ENCODE results near the gene OSBPL3. TPM values are rescaled to one million over a fixed set of nuclear protein-coding genes. Genes with fewer than 3 reads are reported as not detected.

The OSBPL3 gene
- total RNA-seq, 1 experiment from 2014 or later, result 8.6 TPM

DNA sequence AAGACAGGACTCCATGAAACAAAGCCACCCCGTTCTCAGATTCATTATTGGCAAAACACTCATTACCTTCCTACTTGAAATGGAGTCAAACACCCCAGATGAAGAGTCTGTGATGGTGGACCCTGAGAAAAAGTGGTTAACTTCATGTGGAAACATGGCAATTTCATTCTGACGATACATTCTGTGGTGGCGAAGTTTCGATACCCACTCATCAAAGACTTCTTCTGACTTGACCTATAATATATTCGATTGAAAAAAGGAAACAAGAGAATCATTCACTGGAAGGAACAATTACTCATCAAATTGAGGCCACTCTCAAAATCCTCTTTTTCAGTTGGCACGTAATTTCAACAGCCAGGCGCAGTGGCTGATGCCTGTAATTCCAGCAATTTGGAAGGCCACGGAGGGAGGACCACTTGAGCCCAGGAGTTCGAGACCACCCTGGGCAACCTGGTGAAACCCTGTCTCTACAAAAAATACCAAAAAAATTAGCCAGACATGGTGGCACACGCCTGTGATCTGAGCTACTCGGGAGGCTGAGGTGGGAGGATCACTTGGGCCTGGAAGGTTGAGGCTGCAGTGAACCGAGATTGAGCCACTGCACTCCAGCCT, 113.9 kb downstream of the OSBPL3 start:
- Mint-ChIP-seq H3K27ac (no peak overlapping the region), H3K9me3 (no peaks in the 10 kb centered on the region), H3K4me3 (no peak overlapping the region), H3K36me3 (ENCODE audit: insufficient read depth in 1 of 3, low read depth in 3 of 3) (peaks cover 5 to 13% (median 11%) of the 10 kb centered on the region in 3 experiments), H3K4me1 (peaks cover 4 to 5% of the 10 kb centered on the region in 2 experiments), H3K27me3 (ENCODE audit: low read depth) (no peaks in the 10 kb centered on the region)
- Histone ChIP-seq H3K79me2 (ENCODE audit: insufficient read depth, low read length) (no peaks in the 10 kb centered on the region), H3K14ac (ENCODE audit: insufficient read depth, low read length) (no peak overlapping the region), H2BK12ac (ENCODE audit: insufficient read length, low read depth, low read length) (no peak overlapping the region), H4K91ac (ENCODE audit: insufficient read length, low read depth, low read length) (no peak overlapping the region), H3K56ac (ENCODE audit: insufficient read length, low read depth, low read length) (no peak overlapping the region), H2BK120ac (ENCODE audit: low read depth, low read length, poor library complexity, severe bottlenecking) (no peak overlapping the region), H2BK15ac (ENCODE audit: low read depth, low read length) (no peak overlapping the region), H3T11ph (ENCODE audit: low read length) (no peak overlapping the region), H2BK5ac (ENCODE audit: insufficient read length, low read length) (no peak overlapping the region), H3K23ac (ENCODE audit: insufficient read length, low read depth, low read length) (no peak overlapping the region), H4K5ac (ENCODE audit: insufficient read length, low read depth, low read length) (no peak overlapping the region), H3K9me3 (ENCODE audit: control insufficient read depth, low read depth, low read length) (no peaks in the 10 kb centered on the region), H4K8ac (replicated peaks; ENCODE audit: insufficient read length, low read depth, low read length) (no peak overlapping the region), H3K4me1 (ENCODE audit: insufficient read depth, low read length) (no peaks in the 10 kb centered on the region), H2AFZ (ENCODE audit: low read length) (no peak overlapping the region), H3K23me2 (ENCODE audit: insufficient read length, low read depth, low read length, poor library complexity, severe bottlenecking) (no peaks in the 10 kb centered on the region), H3K9ac (ENCODE audit: extremely low read depth, insufficient read length, low read length) (no peak overlapping the region), H4K20me1 (ENCODE audit: control insufficient read depth, insufficient read depth, insufficient read length) (no peaks in the 10 kb centered on the region), H2AK5ac (ENCODE audit: insufficient read length, low read length) (no peak overlapping the region), H3K27ac (ENCODE audit: insufficient read length, low read depth, low read length) (no peak overlapping the region), H2BK20ac (ENCODE audit: low read depth, low read length, poor library complexity, severe bottlenecking) (no peak overlapping the region), H3K27me3 (ENCODE audit: insufficient read depth, low read length) (no peaks in the 10 kb centered on the region), H3K79me1 (ENCODE audit: insufficient read depth, low read depth, low read length, poor library complexity, severe bottlenecking) (no peaks in the 10 kb centered on the region), H3K4ac (ENCODE audit: low read depth, low read length) (no peak overlapping the region), H3K4me2 (ENCODE audit: insufficient read depth, insufficient read length, low read length) (no peak overlapping the region), H3K18ac (ENCODE audit: insufficient read length, low read depth, low read length) (no peak overlapping the region)
- TF ChIP-seq, protein P1, sequence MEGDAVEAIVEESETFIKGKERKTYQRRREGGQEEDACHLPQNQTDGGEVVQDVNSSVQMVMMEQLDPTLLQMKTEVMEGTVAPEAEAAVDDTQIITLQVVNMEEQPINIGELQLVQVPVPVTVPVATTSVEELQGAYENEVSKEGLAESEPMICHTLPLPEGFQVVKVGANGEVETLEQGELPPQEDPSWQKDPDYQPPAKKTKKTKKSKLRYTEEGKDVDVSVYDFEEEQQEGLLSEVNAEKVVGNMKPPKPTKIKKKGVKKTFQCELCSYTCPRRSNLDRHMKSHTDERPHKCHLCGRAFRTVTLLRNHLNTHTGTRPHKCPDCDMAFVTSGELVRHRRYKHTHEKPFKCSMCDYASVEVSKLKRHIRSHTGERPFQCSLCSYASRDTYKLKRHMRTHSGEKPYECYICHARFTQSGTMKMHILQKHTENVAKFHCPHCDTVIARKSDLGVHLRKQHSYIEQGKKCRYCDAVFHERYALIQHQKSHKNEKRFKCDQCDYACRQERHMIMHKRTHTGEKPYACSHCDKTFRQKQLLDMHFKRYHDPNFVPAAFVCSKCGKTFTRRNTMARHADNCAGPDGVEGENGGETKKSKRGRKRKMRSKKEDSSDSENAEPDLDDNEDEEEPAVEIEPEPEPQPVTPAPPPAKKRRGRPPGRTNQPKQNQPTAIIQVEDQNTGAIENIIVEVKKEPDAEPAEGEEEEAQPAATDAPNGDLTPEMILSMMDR (conservative IDR thresholded peaks at IDR 0.05), result no peak
- no peak for DNase-seq
- WGBS (ENCODE audit: extremely low coverage, insufficient read length, low lambda C conversion rate), result no CpG with 5 or more reads among the region's 12 CpGs

All from H9 (cell line).